Kidney epithelial cell (primary cell): ENCODE measurements around the gene SIRT4. TPM values are rescaled to one million over a fixed set of nuclear protein-coding genes. Genes with fewer than 3 reads are reported as not detected.
A peak's percentile ranks its signal among the peaks of the same experiment; 100 is the strongest.
"Not testable (repeated sequence)": the region's sequence is repeated elsewhere in the genome, so short reads cannot be mapped to it uniquely, and the experiment has no call there.

Experiments used
- DNase-seq: peaks from one replicate; pipeline ENCODE4 v3.0.0-alpha.2; 2010; ENCODE audit warnings: low read depth
- H3K27me3 ChIP-seq: 2 replicates; pipeline ENCODE4 v1.6.0; 2011; ENCODE audit warnings: low read length; ENCODE audit not compliant: control insufficient read depth, insufficient read depth
- H3K36me3 ChIP-seq: 2 replicates; pipeline ENCODE4 v1.5.1; 2011; ENCODE audit warnings: low read length; ENCODE audit not compliant: control insufficient read depth, insufficient read depth
- H3K4me3 ChIP-seq: 2 replicates; pipeline ENCODE4 v1.5.1; 2011; ENCODE audit warnings: low read depth, mild to moderate bottlenecking, control low read depth, low read length
- total RNA-seq: library from RNA; depleted of rRNA; stranded (reverse); fragments of >200 nt; gene quantifications from 2 replicates; pipeline ENCODE4 v1.2.3, GENCODE V29; 2015
- TF ChIP-seq, protein P1 (sequence below): IDR thresholded peaks from 2 replicates; pipeline ENCODE4 v1.5.1; 2011; ENCODE audit warnings: mild to moderate bottlenecking, moderate library complexity, low read length, control low read depth, inconsistent platforms; ENCODE audit not compliant: insufficient read depth, poor library complexity, severe bottlenecking

Gene SIRT4
- total RNA-seq: 0.29 and 2.3 TPM in 2 replicates

GRCh38 chr12:120301962-120302815 lies at the start of gene SIRT4:
TSS of gene SIRT4 (plus strand) at chr12:120302321. CDS start at chr12:120303562, 1,241 bp downstream.
- TF ChIP-seq, protein P1, sequence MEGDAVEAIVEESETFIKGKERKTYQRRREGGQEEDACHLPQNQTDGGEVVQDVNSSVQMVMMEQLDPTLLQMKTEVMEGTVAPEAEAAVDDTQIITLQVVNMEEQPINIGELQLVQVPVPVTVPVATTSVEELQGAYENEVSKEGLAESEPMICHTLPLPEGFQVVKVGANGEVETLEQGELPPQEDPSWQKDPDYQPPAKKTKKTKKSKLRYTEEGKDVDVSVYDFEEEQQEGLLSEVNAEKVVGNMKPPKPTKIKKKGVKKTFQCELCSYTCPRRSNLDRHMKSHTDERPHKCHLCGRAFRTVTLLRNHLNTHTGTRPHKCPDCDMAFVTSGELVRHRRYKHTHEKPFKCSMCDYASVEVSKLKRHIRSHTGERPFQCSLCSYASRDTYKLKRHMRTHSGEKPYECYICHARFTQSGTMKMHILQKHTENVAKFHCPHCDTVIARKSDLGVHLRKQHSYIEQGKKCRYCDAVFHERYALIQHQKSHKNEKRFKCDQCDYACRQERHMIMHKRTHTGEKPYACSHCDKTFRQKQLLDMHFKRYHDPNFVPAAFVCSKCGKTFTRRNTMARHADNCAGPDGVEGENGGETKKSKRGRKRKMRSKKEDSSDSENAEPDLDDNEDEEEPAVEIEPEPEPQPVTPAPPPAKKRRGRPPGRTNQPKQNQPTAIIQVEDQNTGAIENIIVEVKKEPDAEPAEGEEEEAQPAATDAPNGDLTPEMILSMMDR: peak; percentile 89
- peak; percentile 81 for DNase-seq

GRCh38 chr12:120253313-120253712 lies 48.8 kb upstream of the SIRT4 start:
- not testable (repeated sequence) for DNase-seq, H3K36me3 ChIP-seq, H3K27me3 ChIP-seq, H3K4me3 ChIP-seq

More at GRCh38 chr12:120301962-120302815, at the start of gene SIRT4:
- Histone ChIP-seq H3K36me3 (no peaks in the 10 kb centered on the region), H3K4me3 (peak within 1 kb of the TSS; percentile 49), H3K27me3 (no peaks in the 10 kb centered on the region)

- H3K36me3 ChIP-seq: no peaks in the 10 kb centered on the region
- no peaks in the 10 kb centered on the region for H3K27me3 ChIP-seq
- no peak for DNase-seq
- TF ChIP-seq, protein P1: no peak
- H3K4me3 ChIP-seq: no peak overlapping the region
Observed at GRCh38 chr12:120254809-120255208, 47.3 kb upstream of the SIRT4 start.

DNA sequence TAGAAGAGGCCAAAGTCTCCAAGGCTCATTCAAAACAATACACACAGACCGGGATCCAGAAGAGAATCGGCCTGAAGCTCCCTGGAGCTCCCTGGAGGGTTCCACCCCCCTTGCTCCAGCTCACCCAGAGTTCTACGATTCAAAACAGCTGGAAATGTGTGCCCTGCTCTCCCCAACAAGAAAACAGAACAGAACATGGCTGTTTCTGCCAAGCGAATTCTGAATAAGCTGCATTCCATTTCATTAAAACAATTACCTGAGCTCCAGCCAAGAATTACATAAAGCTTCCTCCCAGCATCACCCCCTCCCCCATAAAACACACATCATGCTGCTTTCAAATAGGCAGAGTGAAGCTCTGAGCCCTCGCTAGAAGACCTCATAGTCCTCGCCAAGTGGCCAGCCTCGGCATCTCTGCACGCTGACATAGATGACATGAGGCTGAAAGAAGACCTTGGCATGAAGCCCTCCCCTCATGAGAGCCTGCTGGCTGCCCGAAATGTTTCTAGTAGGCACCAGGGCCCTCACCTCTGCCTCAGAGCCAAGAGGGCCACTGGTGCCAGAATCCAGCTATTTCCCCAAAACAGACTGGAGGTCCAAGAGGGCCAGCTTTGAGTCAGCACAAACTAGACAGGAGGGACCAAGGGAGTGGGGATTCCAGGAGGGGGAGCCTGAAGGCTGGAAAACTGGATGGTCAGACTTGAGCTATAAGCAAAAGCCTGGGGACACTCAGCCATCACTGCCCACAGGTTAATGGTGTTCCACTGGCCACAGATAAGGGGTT lies 44.9 kb upstream of the SIRT4 start:
- Histone ChIP-seq H3K36me3 (no peaks in the 10 kb centered on the region), H3K4me3 (no peak overlapping the region), H3K27me3 (no peaks in the 10 kb centered on the region)
- no peak for DNase-seq
- TF ChIP-seq, protein P1: no peak

DNA sequence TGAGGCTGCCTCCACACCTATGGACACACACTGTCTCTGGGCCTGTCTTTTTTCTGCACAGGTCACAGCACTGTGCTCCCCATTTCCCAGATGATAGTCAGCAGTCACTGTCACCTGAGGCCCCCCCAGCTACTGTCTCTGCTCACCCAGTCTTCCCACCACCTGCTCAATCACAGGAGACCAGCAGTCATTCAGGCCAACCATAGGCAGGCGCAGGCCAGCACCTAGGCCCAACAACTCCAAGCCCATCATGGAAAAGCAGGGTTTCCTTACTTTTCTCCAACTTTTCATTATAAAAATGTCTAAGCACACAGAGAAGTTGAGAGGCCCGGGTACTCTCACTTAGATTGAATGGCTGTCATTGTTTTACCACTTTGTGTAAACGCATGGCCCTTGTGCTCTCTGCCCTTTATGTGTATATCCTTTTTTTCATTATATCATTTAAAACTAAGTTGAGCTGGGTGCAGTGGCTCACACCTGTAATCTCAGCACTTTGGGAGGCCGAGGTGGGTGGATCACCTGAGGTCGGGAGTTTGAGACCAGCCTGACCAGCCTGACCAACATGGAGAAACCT lies 43.7 kb upstream of the SIRT4 start:
- DNase-seq: no peak
- H3K36me3 ChIP-seq: no peaks in the 10 kb centered on the region
- H3K27me3 ChIP-seq: no peaks in the 10 kb centered on the region
- TF ChIP-seq, protein P1: no peak
- H3K4me3 ChIP-seq: no peak overlapping the region

DNA sequence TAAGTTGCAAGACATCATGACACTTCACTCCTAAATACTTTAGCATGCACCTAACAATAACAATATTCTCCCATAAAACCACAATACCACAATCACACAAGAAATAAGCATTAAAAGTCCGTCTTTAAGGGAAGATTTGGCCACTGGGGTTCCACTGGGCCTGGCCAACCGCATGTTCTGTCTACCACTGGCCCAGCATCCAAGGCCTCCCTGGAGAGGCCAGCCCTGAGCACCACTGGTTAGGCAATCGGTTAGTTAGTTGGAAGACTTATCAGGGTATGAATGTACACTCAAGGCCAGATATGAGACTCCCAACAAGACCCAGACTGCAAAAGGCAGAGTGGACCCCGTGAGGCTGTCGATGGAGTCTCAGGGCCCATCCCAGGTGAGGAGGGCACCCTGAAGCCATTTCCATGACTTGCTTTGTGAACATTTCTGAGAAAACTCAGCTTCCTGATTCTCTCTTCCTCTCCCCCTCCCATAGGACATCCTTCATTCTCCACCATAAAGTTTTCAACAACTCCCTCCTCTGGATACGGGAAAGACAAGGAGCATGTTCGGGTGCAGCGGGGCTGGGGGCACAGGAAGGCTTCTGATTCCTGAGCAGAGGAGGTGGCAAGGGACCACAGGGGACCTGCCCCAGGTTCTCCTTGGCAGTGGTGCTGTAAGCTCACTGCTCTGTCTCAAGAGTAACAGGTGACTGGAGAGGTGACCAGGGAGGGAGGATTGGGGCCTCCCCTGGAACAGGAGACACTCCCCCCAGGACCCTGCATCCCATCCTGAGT lies 42.5 kb upstream of the SIRT4 start:
- H3K36me3 ChIP-seq: no peaks in the 10 kb centered on the region
- H3K4me3 ChIP-seq: no peak overlapping the region
- no peak for DNase-seq
- H3K27me3 ChIP-seq: no peaks in the 10 kb centered on the region
- TF ChIP-seq, protein P1: no peak
